Measurements from ENCODE around the gene ZNF106.

Gene ZNF106

DNA sequence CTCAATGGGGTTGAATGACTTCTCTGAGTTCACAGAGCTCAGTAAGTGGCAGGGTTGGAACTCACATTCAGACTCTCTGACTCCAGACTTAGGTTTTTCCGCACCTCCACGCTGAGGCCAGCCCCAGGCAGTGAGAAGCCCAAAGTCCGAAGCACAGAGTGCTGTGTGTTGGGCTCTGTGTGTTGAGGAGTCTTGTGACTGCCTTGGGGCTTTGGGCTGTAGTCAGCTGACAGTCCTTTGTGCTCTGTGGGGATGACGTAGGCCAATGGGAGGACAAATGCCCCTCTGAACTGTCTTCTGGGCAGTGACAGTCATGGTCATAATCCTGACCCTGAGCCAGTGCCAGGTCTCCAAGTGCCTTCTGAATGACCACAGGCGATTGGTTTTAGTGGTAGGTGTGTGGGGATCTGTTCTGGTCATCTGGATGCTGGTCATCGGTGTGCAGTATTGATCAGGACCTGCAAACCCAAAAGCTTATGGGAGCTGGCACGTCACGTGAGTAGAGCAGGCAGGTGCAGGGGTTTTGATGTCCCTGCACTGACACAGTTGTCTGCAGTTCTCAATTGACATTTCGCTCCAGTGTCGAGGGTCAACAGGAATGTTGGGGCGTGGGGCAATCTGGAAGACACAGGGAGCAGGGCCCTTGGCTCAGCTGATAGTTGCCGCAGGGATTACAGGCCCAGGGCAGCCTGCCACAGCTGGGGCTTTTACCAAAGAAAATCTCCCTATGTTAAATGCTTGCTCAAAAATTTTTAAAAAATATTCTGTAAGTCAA, 86.3 kb downstream of the ZNF106 start:
- DNase-seq: no peak

DNA sequence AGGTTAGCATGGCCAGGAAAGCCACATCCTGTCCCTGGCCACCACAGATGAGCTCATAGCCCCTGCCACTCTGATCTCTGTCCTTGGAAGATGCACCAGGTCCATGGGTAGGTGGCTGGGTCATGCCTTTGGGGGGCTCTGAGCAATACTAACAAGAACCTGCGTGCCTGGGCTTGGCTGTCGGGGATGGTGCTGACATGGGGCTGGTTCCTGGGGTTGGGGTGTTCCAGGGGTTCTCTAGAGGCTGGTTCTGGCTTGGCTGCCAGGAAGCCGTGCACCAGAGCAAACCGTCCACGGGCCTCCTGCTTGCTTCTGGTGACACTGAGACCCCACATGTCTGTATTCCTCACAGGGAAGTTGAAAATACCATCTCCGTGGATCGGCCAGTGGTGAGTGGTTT, 87.6 kb downstream of the ZNF106 start:
- DNase-seq: no peak

DNA sequence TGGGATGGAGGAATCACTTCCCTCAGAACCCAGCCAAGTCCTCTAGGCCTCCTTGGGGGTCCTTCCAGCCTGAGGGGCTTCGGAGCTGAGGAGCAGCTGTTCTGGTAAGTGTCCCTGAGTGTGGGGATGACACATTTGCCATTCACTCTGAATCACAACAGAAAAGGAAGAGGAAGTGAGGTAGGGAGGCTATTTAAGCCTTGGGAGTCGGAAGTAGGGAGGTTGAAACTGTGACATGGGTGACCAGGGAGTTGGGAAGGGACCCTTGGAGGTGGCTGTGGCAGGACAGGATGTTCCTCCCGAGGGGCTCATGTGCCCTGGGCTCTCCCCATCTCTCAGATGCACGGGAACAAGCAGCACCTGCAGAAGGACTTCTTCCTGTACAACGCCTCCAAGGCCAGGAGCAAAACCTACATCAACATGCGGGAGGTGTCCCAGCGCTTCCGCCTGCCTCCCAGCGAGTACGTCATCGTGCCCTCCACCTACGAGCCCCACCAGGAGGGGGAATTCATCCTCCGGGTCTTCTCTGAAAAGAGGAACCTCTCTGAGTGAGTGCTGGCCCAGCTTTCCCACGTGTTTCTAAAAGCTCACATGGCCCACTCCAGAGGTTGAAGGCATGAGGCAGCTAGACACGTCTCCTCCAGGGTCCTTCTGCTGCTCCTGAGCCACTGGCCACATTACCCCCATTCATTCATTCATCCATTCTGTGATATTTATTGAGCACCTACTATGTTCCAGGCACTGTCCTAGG, 88.3 kb downstream of the ZNF106 start:
- no peak for DNase-seq

DNA sequence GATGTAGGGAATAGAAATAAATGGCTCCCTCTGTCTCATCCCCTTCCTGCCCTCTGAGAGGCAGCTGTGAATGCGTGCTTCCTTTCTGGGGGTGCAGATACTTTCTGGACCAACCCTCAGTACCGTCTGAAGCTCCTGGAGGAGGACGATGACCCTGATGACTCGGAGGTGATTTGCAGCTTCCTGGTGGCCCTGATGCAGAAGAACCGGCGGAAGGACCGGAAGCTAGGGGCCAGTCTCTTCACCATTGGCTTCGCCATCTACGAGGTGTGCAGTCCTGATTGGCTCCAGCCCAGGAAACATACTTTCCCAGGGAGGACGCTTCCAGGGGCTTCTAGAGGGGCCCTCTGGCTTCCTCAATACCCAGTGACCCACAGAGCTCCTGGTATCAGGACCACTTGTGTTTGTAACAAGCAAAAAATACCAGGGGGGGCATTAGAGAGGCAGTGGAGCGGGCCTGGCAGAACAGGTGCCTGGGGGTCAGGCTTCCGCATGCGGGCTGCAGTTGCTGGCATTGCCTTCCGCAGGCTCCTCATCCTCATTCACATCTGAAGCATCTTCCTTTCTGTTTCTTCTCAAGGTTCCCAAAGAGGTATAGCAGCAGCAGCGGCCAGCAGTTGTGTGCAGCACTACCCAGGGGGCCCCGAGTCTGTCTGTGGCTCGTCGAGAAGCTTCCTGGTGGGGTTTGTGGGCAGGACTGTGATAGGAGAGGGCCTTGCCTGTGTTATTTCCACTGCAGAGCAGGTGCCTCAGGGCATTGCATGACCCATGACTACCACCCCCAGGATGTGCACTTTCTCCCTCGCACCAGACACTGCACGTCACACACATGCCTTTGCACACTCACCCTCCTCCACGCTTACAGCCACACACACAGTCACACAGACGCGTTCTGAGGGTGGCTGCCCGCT, 89.1 kb downstream of the ZNF106 start:
- DNase-seq: no peak

DNA sequence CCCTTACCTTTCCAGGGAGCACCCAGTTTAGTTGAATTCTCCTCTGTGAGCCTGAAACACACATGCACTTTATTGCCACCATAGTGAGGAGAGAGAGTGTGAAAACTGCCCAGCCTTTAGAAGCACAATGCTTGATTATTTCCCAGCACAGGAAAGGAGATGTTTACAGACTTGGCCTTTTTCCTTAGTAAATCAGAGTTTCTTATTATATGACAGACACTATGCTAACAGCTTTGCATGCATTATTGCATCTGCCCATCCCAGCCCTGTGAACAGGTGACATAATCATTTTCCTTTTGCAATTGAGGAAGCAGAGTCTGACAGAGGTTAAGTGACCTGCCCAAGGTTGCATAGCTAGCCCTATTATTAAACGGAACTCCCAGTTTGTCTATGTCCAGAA, 95.1 kb downstream of the ZNF106 start:
- DNase-seq: no peak

DNA sequence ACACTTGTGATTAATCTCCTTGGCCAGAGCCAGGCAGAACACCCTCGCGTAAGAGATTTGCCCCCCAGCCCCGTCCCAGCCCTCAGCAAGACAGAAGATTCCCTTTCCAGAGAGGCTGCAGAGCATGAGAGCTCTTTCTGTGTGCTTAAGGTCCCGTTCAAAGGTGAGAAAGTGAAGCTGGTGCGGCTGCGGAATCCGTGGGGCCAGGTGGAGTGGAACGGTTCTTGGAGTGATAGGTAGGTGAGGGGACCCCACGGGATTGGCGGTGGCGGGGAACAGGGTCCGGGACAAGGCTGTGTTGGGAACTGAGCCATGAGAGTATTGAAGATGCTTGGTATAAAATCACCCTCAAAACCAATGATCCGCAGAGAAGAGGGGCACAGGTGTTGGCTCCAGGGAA, 96.8 kb downstream of the ZNF106 start:
- DNase-seq: no peak

DNA sequence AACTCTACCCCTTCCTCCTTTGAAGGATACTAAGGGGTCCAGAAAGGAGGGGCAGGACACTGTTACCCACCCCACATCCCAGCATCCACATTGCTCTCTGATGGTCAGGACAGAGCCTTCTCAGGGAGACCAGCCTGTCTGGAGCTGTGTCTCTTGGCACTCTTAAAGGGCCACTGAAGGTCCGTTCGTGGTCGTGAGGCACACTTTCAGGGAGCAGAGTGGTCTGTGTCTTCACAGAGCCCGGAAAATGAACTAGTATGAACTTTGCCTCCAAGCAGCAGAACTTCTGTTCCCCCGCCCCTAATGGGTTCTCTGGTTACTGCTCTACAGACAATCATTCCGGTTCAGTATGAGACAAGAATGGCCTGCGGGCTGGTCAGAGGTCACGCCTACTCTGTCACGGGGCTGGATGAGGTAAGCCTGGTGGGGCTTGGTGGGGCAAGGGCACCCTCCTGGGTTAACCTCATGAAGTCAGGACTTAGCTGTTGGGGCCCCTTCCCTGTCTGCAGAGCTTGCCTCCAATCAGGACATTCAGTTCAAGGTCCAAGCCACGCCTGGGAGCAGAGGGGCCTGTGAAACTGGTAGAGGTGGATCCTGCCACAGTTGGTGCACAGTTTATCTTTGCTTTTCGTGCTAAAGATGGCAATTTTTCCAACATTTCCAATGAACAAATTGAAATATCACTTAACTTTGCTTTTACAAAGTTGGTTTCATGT, 98.5 kb downstream of the ZNF106 start:
- DNase-seq: no peak

DNA sequence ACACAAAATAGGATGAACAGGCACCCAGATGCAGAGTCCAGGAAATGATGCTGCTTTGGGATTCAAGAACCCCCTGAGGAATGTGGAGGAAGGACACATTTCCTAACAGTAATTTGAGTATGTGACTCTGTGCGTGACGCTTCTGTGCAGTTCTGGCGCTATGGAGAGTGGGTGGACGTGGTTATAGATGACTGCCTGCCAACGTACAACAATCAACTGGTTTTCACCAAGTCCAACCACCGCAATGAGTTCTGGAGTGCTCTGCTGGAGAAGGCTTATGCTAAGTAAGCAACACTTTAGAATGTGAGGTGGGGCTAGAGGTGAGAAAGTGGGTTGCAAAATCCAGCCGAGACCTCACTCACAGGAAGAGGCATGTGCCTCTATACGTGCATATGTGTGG, 103.3 kb downstream of the ZNF106 start:
- no peak for DNase-seq

DNA sequence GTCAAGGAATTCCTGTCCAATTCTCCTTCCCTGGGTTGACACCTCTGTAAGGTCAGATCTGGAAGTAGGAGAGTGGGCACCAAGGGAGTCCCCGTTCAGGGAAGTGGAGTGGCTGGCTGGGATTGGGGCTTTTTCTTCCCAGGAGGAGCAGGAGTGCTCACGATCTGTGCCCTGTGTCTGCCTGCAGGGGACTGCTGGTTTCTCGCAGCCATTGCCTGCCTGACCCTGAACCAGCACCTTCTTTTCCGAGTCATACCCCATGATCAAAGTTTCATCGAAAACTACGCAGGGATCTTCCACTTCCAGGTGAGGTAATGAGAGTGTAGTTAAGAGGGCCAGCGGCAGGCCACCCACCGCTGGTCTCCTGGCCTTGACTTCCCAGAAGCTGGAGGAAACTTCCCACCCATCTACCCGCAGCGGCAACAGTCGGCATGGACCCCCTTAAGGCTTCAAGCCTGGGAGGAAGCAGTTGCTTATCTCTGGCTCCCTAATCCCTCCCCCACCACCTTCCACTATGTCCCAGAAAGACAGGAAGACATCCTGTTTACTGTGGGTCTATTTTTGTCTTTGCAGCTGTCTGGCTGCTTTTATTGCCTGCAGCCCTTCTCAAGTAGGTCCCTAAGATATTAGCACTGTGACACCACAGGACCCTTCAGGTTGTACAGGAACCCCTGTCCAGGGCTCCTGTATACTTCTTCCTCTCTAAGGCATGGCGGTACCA, 104.8 kb downstream of the ZNF106 start:
- DNase-seq: no peak

DNA sequence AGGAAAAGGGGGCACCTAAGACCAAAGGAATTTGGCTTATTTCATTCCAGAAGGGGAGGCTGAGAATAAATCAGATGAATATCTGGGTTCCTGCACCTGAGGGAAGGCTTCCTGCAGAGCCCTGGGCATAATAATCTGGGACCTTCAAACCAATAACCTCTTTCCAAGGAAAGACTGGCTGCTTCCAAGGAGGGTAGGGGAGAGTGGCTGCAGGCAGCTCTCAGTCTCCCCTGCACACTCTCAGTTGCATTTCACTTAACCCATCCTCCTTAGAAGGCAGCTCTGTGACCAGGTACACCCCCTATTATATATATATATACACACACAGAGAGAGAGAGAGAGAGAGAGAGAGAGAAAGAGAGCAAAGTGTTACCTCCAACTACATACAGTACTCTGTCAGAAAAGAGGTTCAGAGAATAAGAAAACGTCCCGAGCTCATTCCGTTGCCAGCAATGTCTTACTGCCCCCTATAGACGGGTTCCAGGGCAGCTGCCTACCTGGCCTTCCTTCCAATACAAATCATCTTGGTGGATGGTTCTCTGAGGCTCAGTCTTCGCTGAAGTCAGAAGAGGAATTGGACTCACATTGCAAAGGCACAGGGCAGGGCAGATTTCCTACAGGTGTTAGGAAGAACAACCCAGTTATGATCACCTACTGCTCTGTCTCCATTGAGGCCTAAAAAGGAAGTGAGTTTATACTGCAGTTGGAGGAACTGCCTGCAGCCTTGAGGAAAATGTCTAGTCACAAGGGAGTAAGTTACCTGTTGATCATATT, 105.5 kb downstream of the ZNF106 start:
- peak; percentile 19 for DNase-seq

DNA sequence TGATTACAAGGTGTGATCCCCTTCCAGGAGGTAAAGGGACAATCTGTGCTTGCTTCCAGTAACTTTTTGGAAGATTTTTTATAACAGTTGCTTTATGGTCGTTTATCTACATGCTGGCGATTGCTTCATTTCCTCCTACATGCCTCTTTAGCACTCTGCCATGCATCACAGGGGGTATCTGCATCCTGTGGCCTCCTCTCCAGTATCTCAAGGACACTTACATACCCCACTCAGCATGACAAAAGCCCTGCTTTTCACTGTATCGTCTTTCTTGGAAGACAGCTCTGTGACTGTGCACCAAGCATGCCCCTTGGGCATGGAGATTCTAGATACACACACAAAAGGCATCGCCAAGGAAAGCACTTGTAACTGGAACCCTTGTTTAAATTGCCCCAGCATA, 106.3 kb downstream of the ZNF106 start:
- no peak for DNase-seq

DNA sequence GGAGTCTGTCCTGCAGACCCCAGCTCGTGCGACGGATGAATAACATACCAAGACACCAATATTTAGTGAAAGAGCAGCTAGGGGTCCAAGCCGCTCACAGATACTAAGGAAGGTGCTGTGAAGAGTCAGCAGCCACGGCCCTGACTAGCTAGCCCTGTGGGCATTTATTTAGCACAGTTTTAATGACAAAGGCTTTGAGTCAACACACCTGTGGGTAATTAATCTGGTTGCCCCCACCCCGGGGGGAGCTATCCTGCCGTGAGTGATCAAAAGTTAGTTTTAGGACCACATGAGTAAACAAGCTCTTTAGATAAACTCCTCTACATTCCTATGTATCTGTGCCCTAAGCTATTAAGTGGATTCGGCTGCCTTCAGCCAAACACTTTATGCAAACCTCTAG, 112.9 kb downstream of the ZNF106 start:
- DNase-seq: no peak

DNA sequence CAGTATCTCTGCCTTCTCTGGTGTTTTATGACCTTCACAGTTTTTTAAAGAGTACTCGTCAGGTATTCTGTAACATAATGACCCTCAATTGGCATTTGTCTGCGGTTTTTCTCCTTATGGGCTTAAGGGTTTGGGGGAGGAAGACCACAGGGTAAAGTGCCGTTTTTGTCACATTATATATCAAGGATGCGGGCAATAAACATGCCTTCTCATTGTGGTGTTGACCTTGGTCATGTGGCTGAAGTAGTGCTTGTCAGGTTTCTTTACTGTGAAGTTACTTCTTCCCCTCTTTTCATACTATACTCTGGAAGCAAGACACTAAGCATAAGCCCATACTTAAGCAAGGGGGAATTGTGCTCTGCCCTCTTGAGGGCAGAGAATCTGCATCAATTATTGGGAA, 115.0 kb downstream of the ZNF106 start:
- no peak for DNase-seq

DNA sequence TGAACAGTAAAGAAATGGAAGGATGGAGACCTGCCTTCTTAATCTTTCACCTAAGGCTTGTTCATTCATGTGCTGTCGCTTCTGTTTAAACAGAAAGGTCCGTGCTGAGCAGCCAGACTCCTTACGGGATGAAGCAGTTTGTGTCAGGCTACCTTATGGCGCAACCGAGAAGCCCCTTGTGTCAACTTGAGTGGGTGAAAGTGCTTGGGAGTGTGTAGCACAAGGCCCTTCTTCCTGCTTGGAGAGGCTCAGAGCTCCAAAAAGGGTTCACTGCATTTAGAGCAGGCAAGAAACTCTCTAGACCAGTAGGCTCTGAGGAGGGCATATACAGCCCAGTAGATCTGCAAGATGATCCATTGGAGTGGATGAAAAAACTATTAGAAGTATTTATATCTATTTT, 115.7 kb downstream of the ZNF106 start:
- DNase-seq: no peak

DNA sequence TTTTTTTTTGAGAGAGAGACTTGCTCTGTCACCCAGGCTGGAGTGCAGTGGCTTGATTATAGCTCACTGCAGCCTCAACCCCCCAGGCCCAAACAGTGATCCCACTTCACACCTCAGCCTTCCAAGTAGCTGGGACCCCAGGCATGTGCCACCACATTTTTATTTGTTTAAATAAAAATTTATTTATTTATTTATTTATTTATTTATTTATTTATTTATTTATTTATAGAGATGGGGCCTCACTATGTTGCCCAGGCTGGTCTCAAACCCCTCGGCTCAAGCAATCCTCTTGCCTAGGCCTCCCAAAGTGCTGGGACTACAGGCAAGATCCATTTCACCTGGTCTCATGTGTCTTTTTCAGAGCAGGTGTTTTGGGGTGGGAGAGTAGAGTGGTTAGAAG, 116.1 kb downstream of the ZNF106 start:
- no peak for DNase-seq

DNA sequence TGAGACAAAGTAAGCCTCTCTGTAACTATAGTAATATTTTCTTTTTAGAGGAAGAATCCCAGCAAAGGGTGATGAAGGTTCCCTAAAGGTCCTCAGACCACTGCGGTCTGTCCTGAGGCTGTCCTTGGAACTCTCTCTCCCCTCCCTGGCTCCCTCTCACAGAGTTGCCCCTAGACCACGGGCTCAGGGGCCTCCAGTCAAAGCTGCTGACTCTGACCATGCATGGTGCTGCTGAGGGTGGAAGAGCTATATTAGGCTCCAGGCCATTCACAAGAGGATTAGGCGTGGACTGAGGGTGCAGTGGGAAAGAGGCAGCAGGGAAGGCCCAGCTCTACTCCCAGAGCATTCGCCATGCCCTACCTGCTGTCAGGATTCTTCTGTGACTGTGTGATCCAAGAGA, 117.0 kb downstream of the ZNF106 start:
- DNase-seq: no peak

DNA sequence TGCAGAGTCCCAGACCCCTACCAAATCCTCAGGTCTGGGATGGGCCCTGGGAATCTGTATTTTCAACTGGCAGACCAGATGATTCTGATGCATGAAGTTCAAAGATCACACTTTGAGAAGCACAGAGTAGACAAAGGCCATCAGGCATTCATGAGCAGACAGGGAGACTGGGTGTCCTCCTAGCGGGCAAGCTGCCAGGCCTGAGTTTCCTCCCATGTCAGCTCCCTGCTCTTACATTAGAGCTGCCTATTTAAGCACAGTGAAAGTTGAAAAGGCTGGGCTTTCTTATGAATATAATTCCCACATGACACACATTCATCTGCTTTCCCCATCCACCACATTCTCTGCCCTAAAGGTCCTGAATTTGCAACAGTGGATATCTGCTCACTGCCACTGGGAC, 117.7 kb downstream of the ZNF106 start:
- DNase-seq: no peak

DNA sequence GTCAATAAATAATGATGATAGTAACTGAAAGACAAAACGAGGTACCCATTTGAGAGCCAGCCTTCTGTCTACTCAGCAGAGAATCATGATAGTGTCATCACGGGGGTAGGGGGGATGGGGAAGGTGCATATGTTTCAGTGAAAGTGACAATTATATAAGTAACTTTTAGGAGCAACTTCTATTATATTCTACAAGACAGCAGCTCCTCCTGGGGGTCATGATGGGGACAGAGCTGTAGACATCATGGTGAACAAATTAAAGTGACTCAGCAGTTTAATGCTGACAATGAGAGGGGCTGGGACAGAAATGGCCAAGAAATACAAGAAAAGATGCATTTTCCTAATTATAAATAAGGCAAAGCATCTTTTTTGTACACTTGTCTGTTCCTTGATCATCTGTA, 119.8 kb downstream of the ZNF106 start:
- DNase-seq: no peak

DNA sequence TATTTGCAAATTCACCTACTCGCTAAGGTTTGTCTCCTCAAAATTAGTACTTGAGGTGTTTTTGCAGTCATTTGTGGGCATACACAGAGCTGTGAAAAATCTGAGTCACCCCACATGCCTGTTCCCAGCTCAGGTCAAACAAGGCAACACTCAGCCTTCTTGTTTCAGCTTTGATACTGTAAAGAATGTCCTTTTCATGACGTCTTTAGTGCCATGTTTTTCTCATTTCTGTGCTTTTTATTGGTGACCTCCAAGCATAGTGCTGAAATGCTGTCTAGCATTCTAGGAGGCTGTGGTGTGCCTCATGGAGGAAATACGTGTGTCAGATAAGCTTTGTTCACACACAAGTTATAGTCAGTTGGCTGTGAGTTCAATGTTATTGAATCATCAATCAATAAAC, 122.8 kb downstream of the ZNF106 start:
- DNase-seq: no peak

DNA sequence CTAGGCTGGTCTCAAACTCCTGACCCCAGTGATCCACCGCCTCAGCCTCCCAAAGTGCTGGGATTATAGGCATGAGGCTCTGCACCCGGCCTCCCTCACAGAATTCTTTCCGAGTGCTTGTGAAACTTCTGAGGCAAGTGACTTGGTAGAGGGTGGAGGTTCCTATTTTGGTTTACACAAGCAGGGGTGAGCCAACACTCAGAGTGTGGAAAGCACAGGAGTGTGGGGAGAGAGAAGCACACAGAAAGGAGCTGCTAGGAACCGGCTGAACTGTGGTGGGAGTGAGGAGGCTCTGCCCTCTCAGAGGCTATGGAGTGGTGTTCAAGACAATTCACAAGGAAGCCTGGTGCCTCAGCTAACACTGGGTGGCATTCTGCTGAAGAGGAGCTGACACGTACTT, 123.9 kb downstream of the ZNF106 start:
- no peak for DNase-seq

DNA sequence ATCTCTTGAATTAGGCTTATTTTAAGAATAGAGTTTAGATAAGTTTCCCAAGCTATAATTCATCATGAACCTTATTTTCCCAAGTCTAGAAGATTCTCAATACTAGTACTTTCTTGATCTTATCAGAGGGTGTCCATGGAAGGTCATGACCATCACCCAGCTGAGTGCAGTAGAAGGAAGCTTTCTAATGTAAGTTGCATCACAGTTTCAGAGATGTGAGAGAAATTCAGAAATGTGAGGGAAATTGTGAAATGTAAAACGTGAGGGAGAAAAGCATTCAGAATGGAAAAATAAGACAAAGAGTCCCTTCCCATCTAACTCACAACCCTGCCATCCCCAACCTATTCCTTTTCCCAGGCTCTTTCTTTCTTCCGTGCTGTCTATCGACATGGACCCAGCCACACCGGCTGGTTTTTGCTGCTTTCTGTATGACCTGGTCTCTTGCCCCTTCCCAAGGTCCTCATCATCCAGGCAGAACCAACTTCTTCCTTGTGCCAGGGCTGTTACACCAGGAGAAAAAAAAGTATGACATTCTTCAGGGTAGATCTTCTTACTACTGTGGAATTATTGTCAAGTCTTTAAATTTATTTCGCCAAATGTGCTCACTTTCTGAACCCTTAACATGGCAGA, 124.9 kb downstream of the ZNF106 start:
- no peak for DNase-seq

Data from NCI-H1694 treated with DMSO at 0.1 percent for 48 hours (cell line).